CD4-positive, alpha-beta T cell (primary cell): Measurements from ENCODE around the gene FMO4. TPM values are rescaled to one million over a fixed set of nuclear protein-coding genes. Genes with fewer than 3 reads are reported as not detected.

ENCODE experiments used
- ATAC-seq: fragments of 200-7000 bp; cut with Tn5 transposase; one replicate; pipeline ENCODE4 v1.10.0; 2022; ENCODE audit warnings: mild to moderate bottlenecking; ENCODE audit not compliant: poor library complexity
- CTCF ChIA-PET: fragments of 350-600 bp; sonication (Branson Sonifier 250); formaldehyde crosslinking; loops from one replicate; lab custom pipeline; 2021; ENCODE audit warnings: antibody characterized with exemption, inconsistent platforms; lab: Charles Lee
- POLR2A ChIA-PET: fragments of 350-600 bp; sonication (Branson Sonifier 250); formaldehyde crosslinking; loops from one replicate; lab custom pipeline; 2021; ENCODE audit warnings: antibody characterized with exemption, inconsistent platforms; lab: Charles Lee
- DNase-seq, 14 experiments: peaks; one replicate each; pipeline ENCODE4 v3.0.0-alpha.2; 2013 to 2020; ENCODE audit warnings: mixed read lengths in 2 of 14
- H3K27ac ChIP-seq, 2 donors: one replicate each; pipeline versions ENCODE4 v1.5.1 to v1.7.0; 2013; ENCODE audit warnings: low read length in 2 of 2, low read depth in 1 of 2, mild to moderate bottlenecking in 1 of 2
- H3K27me3 ChIP-seq, 2 experiments: 1 replicate in 1 of 2; 2 replicates in 1 of 2; pipeline versions ENCODE4 v1.6.1 to v1.7.0; 2013; ENCODE audit warnings: low read length in 2 of 2, control low read depth in 1 of 2, mild to moderate bottlenecking in 1 of 2, moderate library complexity in 1 of 2; ENCODE audit not compliant: insufficient read depth in 2 of 2, control insufficient read depth in 1 of 2
- H3K36me3 ChIP-seq: one replicate; pipeline ENCODE4 v1.6.1; 2013; ENCODE audit warnings: low read length, control low read depth; ENCODE audit not compliant: insufficient read depth
- H3K4me1 ChIP-seq: one replicate; pipeline ENCODE4 v1.6.1; 2013; ENCODE audit warnings: low read length, control low read depth; ENCODE audit not compliant: insufficient read depth
- H3K4me3 ChIP-seq: one replicate; pipeline ENCODE4 v1.5.1; 2013; ENCODE audit warnings: mild to moderate bottlenecking, low read length, moderate library complexity
- H3K9me3 ChIP-seq, 2 experiments: 1 replicate in 1 of 2; 2 replicates in 1 of 2; pipeline versions ENCODE4 v1.6.1 to v1.7.0; 2013; ENCODE audit warnings: low read length in 2 of 2, mild to moderate bottlenecking in 2 of 2, control low read depth in 1 of 2, moderate library complexity in 1 of 2; ENCODE audit not compliant: control insufficient read depth in 1 of 2, insufficient read depth in 1 of 2
- H3K27ac Mint-ChIP-seq: one replicate; pipeline ENCODE4 v1.8.0; 2020; ENCODE audit warnings: mixed read lengths
- H3K27me3 Mint-ChIP-seq: one replicate; pipeline ENCODE4 v1.8.0; 2021; ENCODE audit warnings: mixed read lengths
- H3K36me3 Mint-ChIP-seq: one replicate; pipeline ENCODE4 v1.8.0; 2021; ENCODE audit warnings: low read depth, mixed read lengths
- H3K4me1 Mint-ChIP-seq: one replicate; pipeline ENCODE4 v1.8.0; 2021; ENCODE audit warnings: low read depth, mixed read lengths
- H3K4me3 Mint-ChIP-seq: one replicate; pipeline ENCODE4 v1.8.0; 2020; ENCODE audit warnings: mild to moderate bottlenecking, mixed read lengths
- H3K9me3 Mint-ChIP-seq: one replicate; pipeline ENCODE4 v1.8.0; 2020; ENCODE audit warnings: mixed read lengths
- intact Hi-C, 2 experiments: fragments of 100-400 bp; cut with DNase I in 1 of 2; cut with micrococcal nuclease in 1 of 2; formaldehyde crosslinking; loops; one replicate each; pipeline versions ENCODE4 v1.15.1 to v1.9.0; 2023 to 2025; cut with DNase I, micrococcal nuclease
- total RNA-seq, 174 experiments: library from RNA in 2 of 174; stranded (reverse) in 2 of 174; gene quantifications; one replicate each; pipeline ENCODE4 v1.2.3 and lab custom pipeline; 2021 to 2026
- TF ChIP-seq, protein P1 (sequence below): fragments of 200-600 bp; IDR thresholded peaks from one replicate; pipeline ENCODE4 v1.8.0; 2022; ENCODE audit warnings: antibody characterized with exemption, mild to moderate bottlenecking

FMO4 gene
- total RNA-seq, 2 experiments from 2014 or later = 0.70 to 1.1 TPM

DNA sequence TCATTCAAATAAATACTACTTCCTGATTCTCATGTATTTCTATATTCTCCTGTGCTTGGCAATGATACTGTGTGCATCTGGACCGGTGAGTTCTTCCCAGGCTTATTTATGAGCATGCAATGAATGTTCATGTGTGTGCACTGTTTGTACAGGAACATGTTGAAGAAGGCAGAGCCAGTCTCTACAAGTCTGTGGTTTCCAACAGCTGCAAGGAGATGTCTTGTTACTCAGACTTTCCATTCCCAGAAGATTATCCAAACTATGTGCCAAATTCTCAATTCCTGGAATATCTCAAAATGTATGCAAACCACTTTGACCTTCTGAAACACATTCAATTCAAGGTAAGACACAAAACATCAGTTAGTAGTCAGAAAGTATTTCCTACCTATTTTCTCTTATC is 46.6 kb upstream of the FMO4 start:
- H3K9me3 Mint-ChIP-seq = no peaks in the 10 kb centered on the region
- no peak overlapping the region for H3K4me3 Mint-ChIP-seq
- no peak for ATAC-seq
- ChIA-PET CTCF (no interaction called here), POLR2A (no interaction called here)
- H3K4me1 ChIP-seq = no peaks in the 10 kb centered on the region
- intact Hi-C loops = no loop called here
- peaks cover 0 to 4% of the 10 kb centered on the region in 2 experiments for H3K9me3 ChIP-seq
- H3K36me3 ChIP-seq = no peaks in the 10 kb centered on the region
- DNase-seq = no peak
- no peaks in the 10 kb centered on the region for H3K4me1 Mint-ChIP-seq
- H3K4me3 ChIP-seq = no peak overlapping the region
- peaks cover 22% of the 10 kb centered on the region for H3K27me3 Mint-ChIP-seq
- TF ChIP-seq, protein P1, sequence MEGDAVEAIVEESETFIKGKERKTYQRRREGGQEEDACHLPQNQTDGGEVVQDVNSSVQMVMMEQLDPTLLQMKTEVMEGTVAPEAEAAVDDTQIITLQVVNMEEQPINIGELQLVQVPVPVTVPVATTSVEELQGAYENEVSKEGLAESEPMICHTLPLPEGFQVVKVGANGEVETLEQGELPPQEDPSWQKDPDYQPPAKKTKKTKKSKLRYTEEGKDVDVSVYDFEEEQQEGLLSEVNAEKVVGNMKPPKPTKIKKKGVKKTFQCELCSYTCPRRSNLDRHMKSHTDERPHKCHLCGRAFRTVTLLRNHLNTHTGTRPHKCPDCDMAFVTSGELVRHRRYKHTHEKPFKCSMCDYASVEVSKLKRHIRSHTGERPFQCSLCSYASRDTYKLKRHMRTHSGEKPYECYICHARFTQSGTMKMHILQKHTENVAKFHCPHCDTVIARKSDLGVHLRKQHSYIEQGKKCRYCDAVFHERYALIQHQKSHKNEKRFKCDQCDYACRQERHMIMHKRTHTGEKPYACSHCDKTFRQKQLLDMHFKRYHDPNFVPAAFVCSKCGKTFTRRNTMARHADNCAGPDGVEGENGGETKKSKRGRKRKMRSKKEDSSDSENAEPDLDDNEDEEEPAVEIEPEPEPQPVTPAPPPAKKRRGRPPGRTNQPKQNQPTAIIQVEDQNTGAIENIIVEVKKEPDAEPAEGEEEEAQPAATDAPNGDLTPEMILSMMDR = no peak
- H3K27ac ChIP-seq = no peak overlapping the region
- H3K27ac Mint-ChIP-seq = no peak overlapping the region
- peaks cover 0 to 4% of the 10 kb centered on the region in 2 experiments for H3K27me3 ChIP-seq
- no peaks in the 10 kb centered on the region for H3K36me3 Mint-ChIP-seq

- no peaks in the 10 kb centered on the region for H3K36me3 ChIP-seq
- ChIA-PET POLR2A (interaction anchor here (0.7 kb wide), 1 partner anchor 16 kb away, joined by 3 read pairs; no protein-coding TSS in a partner anchor), CTCF (no interaction called here)
- H3K27ac Mint-ChIP-seq = no peak overlapping the region
- ATAC-seq (no peak), DNase-seq (no peak)
- H3K4me1 ChIP-seq = no peaks in the 10 kb centered on the region
- H3K4me3 Mint-ChIP-seq = no peak overlapping the region
- no peak overlapping the region for H3K4me3 ChIP-seq
- TF ChIP-seq, protein P1 = no peak
- no peaks in the 10 kb centered on the region for H3K9me3 Mint-ChIP-seq
- no peak overlapping the region for H3K27ac ChIP-seq
- H3K27me3 Mint-ChIP-seq = peaks cover 30% of the 10 kb centered on the region
- intact Hi-C loops = no loop called here
- H3K9me3 ChIP-seq = peaks cover 0 to 4% of the 10 kb centered on the region in 2 experiments
- no peaks in the 10 kb centered on the region for H3K36me3 Mint-ChIP-seq
- H3K4me1 Mint-ChIP-seq = no peaks in the 10 kb centered on the region
- H3K27me3 ChIP-seq = peaks cover 0 to 4% of the 10 kb centered on the region in 2 experiments
Observed at GRCh38 chr1:171270806-171271205, 43.2 kb upstream of the FMO4 start.

- ChIA-PET POLR2A (no interaction called here), CTCF (no interaction called here)
- Mint-ChIP-seq H3K27me3 (peaks cover 46% of the 10 kb centered on the region), H3K4me3 (no peak overlapping the region), H3K4me1 (no peaks in the 10 kb centered on the region), H3K36me3 (no peaks in the 10 kb centered on the region), H3K9me3 (no peaks in the 10 kb centered on the region), H3K27ac (no peak overlapping the region)
- no peaks in the 10 kb centered on the region for H3K4me1 ChIP-seq
- no peak overlapping the region for H3K4me3 ChIP-seq
- TF ChIP-seq, protein P1 = no peak
- H3K36me3 ChIP-seq = no peaks in the 10 kb centered on the region
- intact Hi-C loops = no loop called here
- no peak for ATAC-seq
- H3K9me3 ChIP-seq = no peaks in the 10 kb centered on the region
- no peak overlapping the region for H3K27ac ChIP-seq
- peaks cover 11 to 15% of the 10 kb centered on the region in 2 experiments for H3K27me3 ChIP-seq
- DNase-seq = no peak
Observed at GRCh38 chr1:171277534-171277933, 36.4 kb upstream of the FMO4 start.
